HepG2 (cell line): Measurements from ENCODE around the gene SRSF8. TPM values are rescaled to one million over a fixed set of nuclear protein-coding genes. Genes with fewer than 3 reads are reported as not detected.
"Not testable (repeated sequence)": the region's sequence is repeated elsewhere in the genome, so short reads cannot be mapped to it uniquely, and the experiment has no call there.

Experiments
- ATAC-seq: fragments of 200-7000 bp; cut with Tn5 transposase; 3 replicates; pipeline ENCODE4 v1.9.1; 2020; ENCODE audit warnings: mild to moderate bottlenecking, moderate library complexity
- BruUV-seq: library from RNA; stranded (reverse); fragments of 400-500 nt; replicated peaks from 2 replicates; lab custom pipeline; 2021; lab: Mats Ljungman, UMichigan
- CTCF ChIA-PET: fragments of 300-600 bp; formaldehyde crosslinking; extraction: SDS; loops from one replicate; lab custom pipeline; 2021; ENCODE audit warnings: low total read pairs, inconsistent platforms, low intra/inter-chr PET ratio; lab: Yijun Ruan, JAX
- POLR2A ChIA-PET: fragments of 350-600 bp; sonication (Branson Sonifier 250); formaldehyde crosslinking; loops from one replicate; lab custom pipeline; 2020; ENCODE audit warnings: antibody characterized with exemption, inconsistent platforms; lab: Yijun Ruan, JAX
- DNase-seq: peaks from one replicate; pipeline ENCODE4 v3.0.0-alpha.2; 2015; ENCODE audit warnings: low spot score
- FAIRE-seq: peaks from 3 replicates; lab custom pipeline; 2011; peaks lifted over from hg19 to GRCh38; lab: Jason Lieb, UNC
- H2AFZ ChIP-seq: one replicate; pipeline ENCODE4 v1.6.1; 2011; ENCODE audit warnings: low read length, inconsistent platforms
- H3K27ac ChIP-seq: fragments of 300-600 bp; 3 replicates; pipeline ENCODE4 v1.8.0; 2011; ENCODE audit warnings: mixed run types, mild to moderate bottlenecking, mixed read lengths, low read length, inconsistent platforms; ENCODE audit not compliant: insufficient read depth; ENCODE audit errors: extremely low read length
- H3K27me3 ChIP-seq, 2 experiments: fragments of 200-600 bp in 1 of 2; 2 replicates in 1 of 2; 3 replicates in 1 of 2; pipeline versions ENCODE4 v1.6.0 to v1.8.0; 2011; ENCODE audit warnings: low read length in 2 of 2, mild to moderate bottlenecking in 2 of 2, moderate library complexity in 2 of 2, inconsistent platforms in 1 of 2; ENCODE audit not compliant: insufficient read depth in 2 of 2, control insufficient read depth in 1 of 2
- H3K36me3 ChIP-seq, 2 experiments: fragments of 200-600 bp in 1 of 2; replicated peaks in 1 of 2; 2 replicates in 1 of 2; 3 replicates in 1 of 2; pipeline versions ENCODE4 v1.5.1 to v1.8.0; 2011; ENCODE audit warnings: low read length in 2 of 2, inconsistent platforms in 1 of 2; ENCODE audit not compliant: insufficient read depth in 2 of 2, control insufficient read depth in 1 of 2
- H3K4me1 ChIP-seq: 2 replicates; pipeline ENCODE4 v1.5.1; 2012; ENCODE audit warnings: low read length, inconsistent platforms; ENCODE audit not compliant: insufficient read depth
- H3K4me2 ChIP-seq: 2 replicates; pipeline ENCODE4 v1.6.0; 2011; ENCODE audit warnings: low read depth, low read length, inconsistent platforms
- H3K4me3 ChIP-seq, 3 experiments: fragments of 200-600 bp in 1 of 3; sonication (generic), shearing (Covaris generic) in 1 of 3; replicated peaks in 1 of 3; 2 replicates each; pipeline ENCODE4 v1.5.1; 2011 to 2016; ENCODE audit warnings: low read length in 3 of 3, inconsistent platforms in 2 of 3, low read depth in 2 of 3, mild to moderate bottlenecking in 2 of 3, control low read depth in 1 of 3, mixed read lengths in 1 of 3; ENCODE audit not compliant: insufficient read depth in 1 of 3
- H3K79me2 ChIP-seq: one replicate; pipeline ENCODE4 v1.6.1; 2011; ENCODE audit warnings: low read length, inconsistent platforms; ENCODE audit not compliant: insufficient read depth
- H3K9ac ChIP-seq: 2 replicates; pipeline ENCODE4 v1.6.0; 2011; ENCODE audit warnings: mild to moderate bottlenecking, low read depth, low read length, inconsistent platforms; ENCODE audit not compliant: insufficient read depth
- H3K9me3 ChIP-seq: 2 replicates; pipeline ENCODE4 v1.5.1; 2012; ENCODE audit warnings: mild to moderate bottlenecking, low read length
- H4K20me1 ChIP-seq: 2 replicates; pipeline ENCODE4 v1.6.0; 2011; ENCODE audit warnings: inconsistent platforms, mild to moderate bottlenecking, low read length, moderate library complexity; ENCODE audit not compliant: insufficient read depth
- DRAP1 ChIP-seq: IDR thresholded peaks from 2 replicates; pipeline ENCODE4 v1.6.1; 2016; ENCODE audit warnings: missing genetic modification reagents, missing compliant biosample characterization
- EP300 ChIP-seq, 3 experiments: sonication (generic) in 1 of 3; formaldehyde crosslinking in 1 of 3; IDR thresholded peaks; 2 replicates each; pipeline versions ENCODE4 v1.5.1 to v1.6.1; 2011 to 2020; ENCODE audit warnings: low read depth in 2 of 3, low read length in 2 of 3, borderline replicate concordance in 1 of 3, improper control_type of control experiment in 1 of 3, mild to moderate bottlenecking in 1 of 3, missing genetic modification reagents in 1 of 3, moderate library complexity in 1 of 3
- ZFP62 ChIP-seq: sonication (generic); formaldehyde crosslinking; IDR thresholded peaks from 2 replicates; pipeline ENCODE4 v1.4.0; 2020; ENCODE audit warnings: missing genetic modification reagents
- ZMYM2 ChIP-seq: sonication (generic); formaldehyde crosslinking; IDR thresholded peaks from 2 replicates; pipeline ENCODE4 v1.8.0; 2022; ENCODE audit warnings: mild to moderate bottlenecking, missing genetic modification reagents
- ZNF326 ChIP-seq: sonication (generic); formaldehyde crosslinking; IDR thresholded peaks from 2 replicates; pipeline ENCODE4 v1.4.0; 2020; ENCODE audit warnings: missing genetic modification reagents, borderline replicate concordance
- ZNF335 ChIP-seq: sonication (generic); formaldehyde crosslinking; IDR thresholded peaks from 2 replicates; pipeline ENCODE4 v1.4.0; 2020; ENCODE audit warnings: missing genetic modification reagents
- ZNF33A ChIP-seq: sonication (generic); formaldehyde crosslinking; IDR thresholded peaks from 2 replicates; pipeline ENCODE4 v1.5.1; 2020; ENCODE audit warnings: missing genetic modification reagents, mild to moderate bottlenecking, moderate library complexity, borderline replicate concordance
- ZNF34 ChIP-seq: sonication (generic); formaldehyde crosslinking; IDR thresholded peaks from 2 replicates; pipeline ENCODE4 v1.4.0; 2020; ENCODE audit warnings: mild to moderate bottlenecking, missing genetic modification reagents, borderline replicate concordance
- ZNF670 ChIP-seq: sonication (generic); formaldehyde crosslinking; IDR thresholded peaks from 2 replicates; pipeline ENCODE4 v1.8.0; 2022; ENCODE audit warnings: mild to moderate bottlenecking, missing genetic modification reagents, borderline replicate concordance
- ZSCAN29 ChIP-seq: sonication (generic); formaldehyde crosslinking; conservative IDR thresholded peaks from 2 replicates; pipeline ENCODE4 v1.4.0; 2020; ENCODE audit warnings: mild to moderate bottlenecking, missing genetic modification reagents
- WGBS: methylation state at CpG from one replicate; pipeline ENCODE4 v1.1.6; 2017; ENCODE audit warnings: low lambda C conversion rate; 5-methylcytosine and 5-hydroxymethylcytosine counted together
- in situ Hi-C: cut with HindIII; loops from 2 replicates; pipeline ENCODE4 v1.10.0; 2017; ENCODE audit warnings: low pct_unique_long_range_greater_than_20kb; ENCODE audit not compliant: extremely low pct_ligation_motif_present
- intact Hi-C: fragments of 100-400 bp; cut with micrococcal nuclease; formaldehyde crosslinking; loops from one replicate; pipeline ENCODE4 v1.10.0; 2022; ENCODE audit not compliant: unreplicated experiment
- polyA plus RNA-seq, 8 experiments: library from polyadenylated mRNA; depleted of rRNA in 3 of 8; stranded (reverse) in 7 of 8; unstranded in 1 of 8; fragments of >200 nt; fragmentation: Illumina TruSeq in 4 of 8; extraction: Trizol in 4 of 8; gene quantifications; 2 replicates each; pipeline versions ENCODE4 v1.2.1 to v1.2.3, GENCODE V29; 2011 to 2016; ENCODE audit warnings: low read depth in 4 of 8, missing spikeins in 1 of 8, mixed read lengths in 1 of 8; ENCODE audit not compliant: insufficient read depth in 1 of 8
- total RNA-seq, 5 experiments: library from RNA; depleted of rRNA; stranded (reverse); fragments of >200 nt; fragmentation: Illumina TruSeq; extraction: Trizol; gene quantifications; 2 replicates each; pipeline ENCODE4 v1.2.3, GENCODE V29; 2016; ENCODE audit warnings: low read depth in 1 of 5

SRSF8 gene
- total and polyA plus RNA-seq, 2 of the 13 experiments (the other 11 are each of a cell fraction or from before 2014, with no cell fraction given), result 21.8 to 25.8 TPM

DNA sequence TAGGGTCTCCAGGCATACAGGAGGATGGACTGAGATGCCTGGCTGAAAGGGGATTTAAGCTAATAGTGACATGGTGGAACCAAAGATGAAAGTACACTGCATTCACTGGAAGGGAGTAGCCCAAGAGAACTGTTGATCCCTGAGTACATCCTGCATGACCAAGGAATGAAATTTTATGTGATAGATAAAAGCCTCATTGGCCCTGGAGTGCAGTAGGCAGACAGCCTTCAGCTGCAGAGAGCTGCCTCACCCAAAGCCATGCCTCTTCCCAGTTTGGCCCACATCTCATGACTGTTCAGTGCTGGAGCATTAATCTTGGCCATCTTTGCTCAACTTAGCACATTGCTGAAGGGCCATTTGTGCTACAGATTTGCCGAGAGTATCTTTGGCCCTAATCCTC, 33.7 kb upstream of the SRSF8 start (continued):
- TF ChIP-seq ZFP62 (CRISPR knock-in tag) (no peak), DRAP1 (CRISPR knock-in tag) (no peak), ZMYM2 (CRISPR knock-in tag) (no peak), ZNF335 (no peak), ZNF670 (CRISPR knock-in tag) (no peak), EP300 (IDR thresholded peaks at IDR 0.05; ENCODE audit: low read depth in 2 of 2, low read length in 2 of 2) (no peak), EP300 (CRISPR knock-in tag; IDR thresholded peaks at IDR 0.05; ENCODE audit: borderline replicate concordance) (no peak), ZSCAN29 (CRISPR knock-in tag) (no peak)

DNA sequence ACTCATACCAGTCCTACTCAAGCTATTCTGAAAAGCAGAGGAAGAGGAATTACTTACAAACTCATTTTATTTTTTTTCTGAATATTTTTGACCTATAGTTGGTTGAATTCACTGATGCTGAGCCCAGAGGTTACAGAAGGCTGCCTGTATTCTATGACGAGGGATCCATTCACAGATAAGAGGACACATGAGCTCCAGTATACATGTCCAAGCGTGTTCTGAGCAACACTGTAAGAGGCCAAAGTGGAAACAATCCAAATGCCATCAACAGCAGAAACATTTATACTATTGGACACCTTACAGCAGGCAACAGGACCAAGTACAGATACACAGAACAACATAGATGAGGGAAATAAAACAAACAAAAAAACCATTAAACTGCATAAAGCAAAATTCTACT, 31.4 kb upstream of the SRSF8 start:
- FAIRE-seq, result no peak
- H3K79me2 ChIP-seq, result no peaks in the 10 kb centered on the region
- CTCF ChIA-PET, result no interaction called here
- no peaks in the 10 kb centered on the region for H4K20me1 ChIP-seq
- H3K27ac ChIP-seq, result no peak overlapping the region
- TF ChIP-seq ZNF326 (CRISPR knock-in tag), result no peak
- no peak for TF ChIP-seq ZNF34 (CRISPR knock-in tag)
- no peak for TF ChIP-seq ZNF33A
- intact Hi-C loops (no loop called here), in situ Hi-C loops (no loop called here)
- H3K27me3 ChIP-seq, result no peaks in the 10 kb centered on the region
- no peaks in the 10 kb centered on the region for H3K9me3 ChIP-seq
- no peak overlapping the region for H3K9ac ChIP-seq
- no peaks in the 10 kb centered on the region for H3K4me1 ChIP-seq
- BruUV-seq, result no TSS peak
- H3K4me2 ChIP-seq, result no peak overlapping the region
- H2AFZ ChIP-seq, result no peak overlapping the region
- no peak for ATAC-seq
- no peak overlapping the region for H3K4me3 ChIP-seq
- WGBS, result 21% methylated on average over 2 of the region's 2 CpGs
- no peaks in the 10 kb centered on the region for H3K36me3 ChIP-seq
- POLR2A ChIA-PET, result no interaction called here
- DNase-seq, result no peak

- in situ Hi-C loops, DNase-seq, H3K27me3 ChIP-seq, H3K4me2 ChIP-seq, H3K27ac ChIP-seq, H3K36me3 ChIP-seq, H2AFZ ChIP-seq, H3K9ac ChIP-seq, FAIRE-seq, H3K4me3 ChIP-seq, POLR2A ChIA-PET, H3K9me3 ChIP-seq, H3K79me2 ChIP-seq, H3K4me1 ChIP-seq, CTCF ChIA-PET, ATAC-seq, BruUV-seq, intact Hi-C loops, H4K20me1 ChIP-seq: not testable (repeated sequence)
- 88% methylated on average over 52 of the region's 71 CpGs for WGBS
Observed at GRCh38 chr11:95037356-95038035, 29.2 kb upstream of the SRSF8 start.
